GM23338 (cell line): ENCODE results near the gene STEAP1B. TPM values are rescaled to one million over a fixed set of nuclear protein-coding genes. Genes with fewer than 3 reads are reported as not detected.

Source experiments
- ATAC-seq: fragments of 200-7000 bp; cut with Tn5 transposase; 3 replicates; pipeline ENCODE4 v1.9.1; 2020
- DNase-seq: peaks from one replicate; pipeline ENCODE4 v3.0.0-alpha.2; 2015; ENCODE audit warnings: low spot score
- H2AFZ ChIP-seq: fragments of 200-600 bp; sonication (generic); 2 replicates; pipeline ENCODE4 v1.8.0; 2016; ENCODE audit warnings: antibody characterized with exemption, mild to moderate bottlenecking, moderate library complexity
- H3F3A ChIP-seq: fragments of 200-600 bp; sonication (generic); replicated peaks from 2 replicates; pipeline ENCODE4 v1.8.0; 2017; ENCODE audit warnings: antibody characterized with exemption, mixed run types, low read depth
- H3K27ac ChIP-seq: fragments of 200-600 bp; sonication (generic); 2 replicates; pipeline ENCODE4 v1.6.1; 2016; ENCODE audit warnings: low read depth
- H3K27me3 ChIP-seq: fragments of 200-600 bp; sonication (generic); 2 replicates; pipeline ENCODE4 v1.8.0; 2016; ENCODE audit warnings: mild to moderate bottlenecking, mixed run types, moderate library complexity; ENCODE audit not compliant: insufficient read depth
- H3K36me3 ChIP-seq: fragments of 200-600 bp; sonication (generic); 2 replicates; pipeline ENCODE4 v1.8.0; 2016; ENCODE audit warnings: mild to moderate bottlenecking; ENCODE audit not compliant: insufficient read depth
- H3K4me1 ChIP-seq: fragments of 200-600 bp; sonication (generic); 2 replicates; pipeline ENCODE4 v1.8.0; 2016; ENCODE audit warnings: mild to moderate bottlenecking, moderate library complexity; ENCODE audit not compliant: insufficient read depth
- H3K4me2 ChIP-seq: fragments of 200-600 bp; sonication (generic); 2 replicates; pipeline ENCODE4 v1.7.1; 2017; ENCODE audit warnings: mixed run types
- H3K4me3 ChIP-seq: fragments of 200-600 bp; sonication (generic); 2 replicates; pipeline ENCODE4 v1.6.1; 2016; ENCODE audit warnings: mixed run types
- H3K79me2 ChIP-seq: fragments of 200-600 bp; sonication (generic); replicated peaks from 2 replicates; pipeline ENCODE4 v1.8.0; 2017; ENCODE audit warnings: mild to moderate bottlenecking; ENCODE audit not compliant: insufficient read depth
- H3K9me2 ChIP-seq: fragments of 200-600 bp; sonication (generic); 2 replicates; pipeline ENCODE4 v1.8.0; 2017; ENCODE audit not compliant: insufficient read depth
- H4K20me1 ChIP-seq: fragments of 200-600 bp; sonication (generic); replicated peaks from 2 replicates; pipeline ENCODE4 v1.8.0; 2017; ENCODE audit warnings: mild to moderate bottlenecking; ENCODE audit not compliant: insufficient read depth
- H3K27ac Mint-ChIP-seq: 2 replicates; pipeline ENCODE4 v1.8.0; 2020; ENCODE audit warnings: inconsistent platforms, mild to moderate bottlenecking, moderate library complexity, mixed read lengths
- H3K27me3 Mint-ChIP-seq: 3 replicates; pipeline ENCODE4 v1.8.0; 2022; ENCODE audit warnings: low read depth, mild to moderate bottlenecking, moderate library complexity, mixed read lengths, inconsistent platforms; ENCODE audit not compliant: insufficient read depth, poor library complexity
- H3K36me3 Mint-ChIP-seq: 3 replicates; pipeline ENCODE4 v1.8.0; 2021; ENCODE audit warnings: low read depth, mild to moderate bottlenecking, inconsistent platforms, moderate library complexity, mixed read lengths
- H3K4me1 Mint-ChIP-seq: 3 replicates; pipeline ENCODE4 v1.8.0; 2020; ENCODE audit warnings: mild to moderate bottlenecking, inconsistent platforms, mixed read lengths
- H3K4me3 Mint-ChIP-seq: 3 replicates; pipeline ENCODE4 v1.8.0; 2021; ENCODE audit warnings: moderate library complexity, mild to moderate bottlenecking, inconsistent platforms, mixed read lengths
- H3K9me3 Mint-ChIP-seq: 3 replicates; pipeline ENCODE4 v1.8.0; 2020; ENCODE audit warnings: moderate library complexity, mild to moderate bottlenecking, inconsistent platforms, mixed read lengths
- CREB1 ChIP-seq: fragments of 250-450 bp; sonication (Bioruptor Pico); IDR thresholded peaks from 2 replicates; pipeline ENCODE4 v1.5.0; 2020; ENCODE audit warnings: low read depth, mild to moderate bottlenecking, moderate library complexity
- EZH2 ChIP-seq: fragments of 200-600 bp; sonication (generic); IDR thresholded peaks from one replicate; pipeline ENCODE4 v1.8.0; 2017; ENCODE audit warnings: antibody characterized with exemption, mild to moderate bottlenecking, low read depth; ENCODE audit not compliant: unreplicated experiment
- EZH2phosphoT487 ChIP-seq: fragments of 200-600 bp; sonication (generic); IDR thresholded peaks from one replicate; pipeline ENCODE4 v1.8.1; 2018; ENCODE audit warnings: antibody characterized with exemption; ENCODE audit not compliant: unreplicated experiment
- JUNB ChIP-seq: IDR thresholded peaks from one replicate; pipeline ENCODE4 v1.6.1; 2016; ENCODE audit warnings: antibody characterized with exemption; ENCODE audit not compliant: unreplicated experiment
- NANOG ChIP-seq: IDR thresholded peaks from 2 replicates; pipeline ENCODE4 v1.6.1; 2016; ENCODE audit warnings: antibody characterized with exemption, borderline replicate concordance
- POLR2AphosphoS5 ChIP-seq: IDR thresholded peaks from 2 replicates; pipeline ENCODE4 v1.6.1; 2016; ENCODE audit warnings: antibody characterized with exemption, low read depth
- REST ChIP-seq: IDR thresholded peaks from one replicate; pipeline ENCODE4 v1.6.1; 2018; ENCODE audit warnings: antibody characterized with exemption; ENCODE audit not compliant: unreplicated experiment
- ZNF114 ChIP-seq: fragments of 250-450 bp; sonication (Bioruptor Pico); IDR thresholded peaks from 2 replicates; pipeline ENCODE4 v1.5.0; 2020; ENCODE audit warnings: mild to moderate bottlenecking, moderate library complexity
- ZNF331 ChIP-seq: fragments of 250-450 bp; sonication (Bioruptor Pico); IDR thresholded peaks from 2 replicates; pipeline ENCODE4 v1.5.0; 2020; ENCODE audit warnings: low read depth, mild to moderate bottlenecking, moderate library complexity
- ZNF462 ChIP-seq: fragments of 250-450 bp; sonication (Bioruptor Pico); IDR thresholded peaks from 2 replicates; pipeline ENCODE4 v1.5.0; 2020; ENCODE audit warnings: mild to moderate bottlenecking, moderate library complexity
- polyA plus RNA-seq: library from polyadenylated mRNA; unstranded; fragments of >200 nt; fragmentation: Nextera tagmentation; extraction: Ambion mirVana; gene quantifications from 2 replicates; pipeline ENCODE4 v1.2.1, GENCODE V29; 2016
- total RNA-seq: library from RNA; depleted of rRNA; stranded (reverse); fragments of >200 nt; shearing (Covaris generic); gene quantifications from 2 replicates; pipeline ENCODE4 v1.2.3, GENCODE V29; 2014
- TF ChIP-seq, protein P1 (sequence below): IDR thresholded peaks from 2 replicates; pipeline ENCODE4 v1.6.1; 2016; ENCODE audit warnings: antibody characterized with exemption

The STEAP1B gene
- total and polyA plus RNA-seq, 2 experiments from 2014 or later: 4.9 to 16.5 TPM

- Histone ChIP-seq H3K4me3 (no peak overlapping the region), H2AFZ (no peak overlapping the region), H3K27me3 (no peaks in the 10 kb centered on the region), H3K9me2 (no peaks in the 10 kb centered on the region), H3K27ac (no peak overlapping the region), H3K79me2 (no peaks in the 10 kb centered on the region), H3K36me3 (no peaks in the 10 kb centered on the region), H3K4me1 (0 out of 2 replicates have a peak, but pooled peaks cover 3% of the 10 kb centered on the region), H3K4me2 (no peak overlapping the region), H3F3A (no peaks in the 10 kb centered on the region), H4K20me1 (no peaks in the 10 kb centered on the region)
- Mint-ChIP-seq H3K27me3 (peaks cover 4% of the 10 kb centered on the region), H3K27ac (no peak overlapping the region), H3K4me3 (no peak overlapping the region), H3K36me3 (no peaks in the 10 kb centered on the region), H3K9me3 (no peaks in the 10 kb centered on the region), H3K4me1 (peaks cover 9% of the 10 kb centered on the region; the same call in 2 of the 3 replicates)
- DNase-seq (no peak), ATAC-seq (no peak)
- TF ChIP-seq REST (no peak), ZNF462 (CRISPR knock-in tag) (no peak), ZNF114 (CRISPR knock-in tag) (no peak), CREB1 (no peak), POLR2AphosphoS5 (no peak), ZNF331 (CRISPR knock-in tag) (no peak), JUNB (no peak), EZH2phosphoT487 (no peak), EZH2 (no peak), NANOG (no peak)
- TF ChIP-seq, protein P1, sequence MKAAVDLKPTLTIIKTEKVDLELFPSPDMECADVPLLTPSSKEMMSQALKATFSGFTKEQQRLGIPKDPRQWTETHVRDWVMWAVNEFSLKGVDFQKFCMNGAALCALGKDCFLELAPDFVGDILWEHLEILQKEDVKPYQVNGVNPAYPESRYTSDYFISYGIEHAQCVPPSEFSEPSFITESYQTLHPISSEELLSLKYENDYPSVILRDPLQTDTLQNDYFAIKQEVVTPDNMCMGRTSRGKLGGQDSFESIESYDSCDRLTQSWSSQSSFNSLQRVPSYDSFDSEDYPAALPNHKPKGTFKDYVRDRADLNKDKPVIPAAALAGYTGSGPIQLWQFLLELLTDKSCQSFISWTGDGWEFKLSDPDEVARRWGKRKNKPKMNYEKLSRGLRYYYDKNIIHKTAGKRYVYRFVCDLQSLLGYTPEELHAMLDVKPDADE: no peak
Measured at GRCh38 chr7:22400150-22400814, 99.7 kb downstream of the STEAP1B start.
